Effector CD8-positive, alpha-beta T cell (primary cell): ENCODE measurements around the gene E2F1.
A peak's percentile ranks its signal among the peaks of the same experiment; 100 is the strongest.
"Not testable (repeated sequence)": the region's sequence is repeated elsewhere in the genome, so short reads cannot be mapped to it uniquely, and the experiment has no call there.

Source experiments
- DNase-seq: peaks from one replicate; lab custom pipeline; 2025; lab: John Stamatoyannopoulos, UW

The E2F1 gene

DNA sequence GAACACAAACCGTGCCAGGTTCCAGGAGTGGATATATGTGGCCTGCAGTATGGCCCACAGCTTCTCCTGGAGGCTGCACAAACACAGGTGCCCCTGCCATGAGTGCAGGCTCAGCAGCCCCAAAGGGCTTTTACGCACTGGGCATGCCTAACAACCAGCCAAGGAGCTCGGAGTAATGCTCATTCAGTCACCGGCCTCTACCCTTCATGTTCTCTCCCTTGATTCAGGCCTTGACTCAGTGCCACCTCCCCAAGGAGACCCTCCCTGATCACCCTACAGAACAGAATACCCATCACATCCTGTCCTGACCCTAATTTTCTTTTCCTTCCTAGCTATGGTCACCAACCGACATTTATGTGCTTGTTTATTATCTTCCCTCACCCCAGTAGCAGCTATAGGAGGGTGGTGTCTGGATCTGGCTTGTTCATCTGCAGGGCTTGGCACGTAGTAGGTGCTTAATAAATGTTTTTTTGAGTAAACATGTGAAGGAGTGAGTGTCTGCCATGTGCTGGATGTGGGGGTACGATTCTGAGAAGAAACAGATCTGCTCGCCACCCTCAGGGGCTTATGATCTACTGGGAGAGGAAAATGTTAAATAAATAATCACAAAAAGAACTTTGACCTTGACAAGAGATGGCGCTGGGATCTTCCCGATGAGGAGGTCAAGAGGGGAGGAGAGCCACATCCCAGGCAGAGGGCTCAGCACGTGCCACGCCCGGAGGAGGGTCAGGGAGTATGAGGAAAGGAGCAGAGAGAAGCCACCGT lies 24.7 kb upstream of the E2F1 start:
- DNase-seq = no peak

- DNase-seq = no peak
These were observed 23.8 kb upstream of the E2F1 start for GRCh38 chr20:33709905-33710541.

DNA sequence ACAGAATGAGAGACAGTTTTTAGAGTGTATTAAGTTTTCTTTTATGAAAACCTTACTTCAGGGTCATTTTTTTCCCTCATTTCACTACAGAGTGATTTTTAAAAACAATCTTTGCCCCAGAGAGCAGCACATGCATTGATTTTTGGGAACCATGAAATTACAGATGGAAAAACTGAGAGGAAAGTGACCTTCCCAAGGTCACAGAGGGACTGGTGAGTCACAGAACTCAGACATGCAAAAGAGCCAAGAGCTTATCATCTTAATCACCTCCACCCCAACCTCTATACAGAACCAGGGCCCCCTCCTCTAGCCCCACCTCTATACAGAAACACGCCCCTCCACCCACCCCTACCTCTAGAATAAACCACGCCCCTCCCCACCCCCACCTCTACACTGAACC lies 23.2 kb upstream of the E2F1 start:
- no peak for DNase-seq

DNA sequence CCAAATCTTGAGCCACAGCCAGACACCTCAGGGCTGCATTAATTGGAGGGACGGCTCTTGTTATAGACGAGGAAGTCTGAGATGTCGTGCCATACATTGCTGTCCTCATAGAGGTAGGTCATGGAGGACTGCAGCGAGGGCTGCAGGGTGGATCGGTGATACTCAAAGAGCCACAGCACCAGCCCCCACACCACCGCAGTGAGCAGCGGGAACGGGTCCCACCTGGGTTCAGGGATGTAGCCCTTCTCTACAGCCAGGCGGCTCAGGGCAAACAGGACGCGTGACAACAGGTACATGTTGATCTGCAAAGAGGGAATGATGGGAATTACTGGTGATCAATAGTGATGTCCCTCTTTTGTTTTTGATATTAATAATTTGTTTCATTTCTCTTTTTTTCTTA lies 21.5 kb upstream of the E2F1 start:
- no peak for DNase-seq

DNA sequence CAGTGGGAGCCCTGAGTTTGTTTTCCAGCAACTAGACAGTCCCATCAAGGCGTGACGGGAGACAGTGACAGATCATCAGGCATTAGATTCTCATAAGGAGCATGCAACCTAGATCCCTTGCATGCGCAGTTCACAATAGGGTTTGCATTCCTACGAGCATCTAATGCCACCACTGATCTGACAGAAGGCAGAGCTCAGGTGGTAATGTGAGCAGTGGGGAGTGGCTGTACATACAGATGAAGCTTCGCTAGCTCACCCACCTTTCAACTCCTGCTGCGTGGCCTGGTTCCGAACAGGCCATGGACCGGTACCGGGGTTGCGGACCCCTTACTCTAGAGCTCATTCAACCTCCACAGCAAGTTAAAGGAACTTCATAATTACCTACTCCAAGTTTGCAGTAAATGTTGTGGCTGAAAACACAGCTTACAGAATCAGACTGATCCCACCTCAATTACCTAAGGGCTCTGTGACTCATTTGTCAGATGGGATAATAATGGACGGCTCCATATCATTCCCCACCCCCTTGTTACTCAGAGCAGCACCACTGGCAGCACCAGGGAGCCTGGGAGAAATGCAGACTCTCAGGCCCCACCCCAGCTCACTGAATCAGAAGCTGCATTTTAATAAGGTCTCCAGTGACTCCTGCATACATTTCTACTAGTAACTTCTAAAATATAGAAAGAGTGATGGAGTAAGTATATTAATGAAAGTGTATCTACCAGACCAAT lies 18.2 kb upstream of the E2F1 start:
- no peak for DNase-seq

DNA sequence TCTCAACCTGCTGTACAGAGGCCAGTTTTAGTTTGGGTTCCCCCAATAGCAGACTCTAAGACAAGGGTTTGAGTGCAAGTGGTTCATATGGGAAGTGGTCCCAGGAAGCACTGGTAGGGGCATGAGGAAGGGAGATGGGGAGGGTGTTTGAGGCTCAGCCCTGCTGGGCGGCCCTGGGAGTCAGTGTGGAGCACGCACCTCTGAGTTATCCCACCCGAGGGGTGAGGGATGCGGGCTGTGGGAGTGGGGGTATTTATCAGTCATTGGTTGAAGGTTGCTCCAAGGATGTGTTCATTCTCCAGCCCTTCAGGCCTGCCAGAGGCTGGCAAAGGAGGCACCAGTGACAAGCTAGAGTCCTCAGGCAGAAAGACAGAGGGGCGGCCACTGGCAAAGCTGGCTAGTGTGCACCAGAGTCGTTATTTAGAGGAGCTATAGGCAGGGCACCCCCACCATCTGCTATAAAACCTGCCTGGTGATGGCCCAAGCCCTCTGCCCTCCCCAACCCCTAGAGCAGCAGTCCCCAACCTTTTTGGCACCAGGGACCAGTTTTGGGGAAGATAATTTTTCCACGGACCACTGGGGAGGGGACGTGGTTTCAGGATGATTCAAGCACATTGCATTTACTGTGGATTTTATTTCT lies 17.4 kb upstream of the E2F1 start:
- DNase-seq = no peak

DNA sequence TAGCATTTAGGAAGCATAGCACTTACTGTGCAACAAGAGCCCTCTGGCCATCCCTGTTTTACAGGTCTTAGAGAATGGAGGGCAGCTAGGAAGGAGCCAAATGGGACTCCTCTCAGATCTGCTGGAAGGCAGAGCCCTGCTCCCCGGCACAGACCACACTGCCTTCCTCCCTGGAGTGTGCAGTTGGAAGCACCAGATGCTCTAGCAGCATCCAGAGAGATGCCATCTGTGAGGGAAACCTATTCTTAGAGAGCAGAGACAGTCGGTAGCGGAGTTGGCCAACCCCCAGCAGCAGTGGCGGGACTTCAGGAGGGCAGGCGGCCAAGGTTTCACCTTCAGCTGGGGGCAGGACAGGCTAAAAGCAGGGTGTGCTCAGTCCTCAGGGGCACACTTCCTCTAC lies 16.7 kb upstream of the E2F1 start:
- no peak for DNase-seq

GRCh38 chr20:33701629-33702450 lies 15.7 kb upstream of the E2F1 start:
- no peak for DNase-seq

DNA sequence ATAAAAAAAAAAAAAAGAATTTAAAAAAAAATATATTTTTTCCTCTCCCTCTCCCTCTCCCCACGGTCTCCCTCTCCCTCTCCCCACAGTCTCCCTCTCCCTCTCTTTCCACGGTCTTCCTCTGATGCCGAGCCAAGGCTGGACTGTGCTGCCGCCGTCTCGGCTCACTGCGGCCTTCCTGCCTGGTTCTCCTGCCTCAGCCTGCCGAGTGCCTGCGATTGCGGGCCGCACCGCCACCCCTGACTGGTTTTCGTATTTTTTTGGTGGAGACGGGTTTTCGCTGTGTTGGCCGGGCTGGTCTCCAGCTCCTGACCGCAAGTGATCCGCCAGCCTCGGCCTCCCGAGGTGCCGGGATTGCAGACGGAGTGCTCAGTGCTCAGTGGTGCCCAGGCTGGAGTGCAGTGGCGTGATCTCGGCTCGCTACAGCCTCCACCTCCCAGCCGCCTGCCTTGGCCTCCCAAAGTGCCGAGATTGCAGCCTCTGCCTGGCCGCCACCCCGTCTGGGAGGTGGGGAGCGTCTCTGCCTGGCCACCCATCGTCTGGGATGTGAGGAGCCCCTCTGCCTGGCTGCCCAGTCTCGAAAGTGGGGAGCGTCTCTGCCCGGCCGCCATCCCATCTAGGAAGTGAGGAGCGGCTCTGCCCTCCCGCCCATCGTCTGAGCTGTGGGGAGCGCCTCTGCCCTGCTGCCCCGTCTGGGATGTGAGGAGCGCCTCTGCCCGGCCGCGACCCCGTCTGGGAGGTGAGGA lies 14.7 kb upstream of the E2F1 start:
- not testable (repeated sequence) for DNase-seq

DNA sequence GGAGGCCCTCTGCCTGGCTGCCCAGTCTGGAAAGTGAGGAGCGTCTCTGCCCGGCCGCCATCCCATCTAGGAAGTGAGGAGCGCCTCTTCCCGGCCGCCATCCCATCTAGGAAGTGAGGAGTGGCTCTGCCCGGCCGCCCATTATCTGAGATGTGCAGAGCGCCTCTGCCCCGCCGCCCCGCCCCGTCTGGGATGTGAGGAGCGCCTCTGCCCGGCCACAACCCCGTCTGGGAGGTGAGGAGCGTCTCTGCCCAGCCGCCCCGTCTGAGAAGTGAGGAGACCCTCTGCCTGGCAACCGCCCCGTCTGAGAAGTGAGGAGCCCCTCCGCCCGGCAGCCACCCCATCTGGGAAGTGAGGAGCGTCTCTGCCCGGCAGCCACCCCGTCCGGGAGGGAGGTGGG lies 12.8 kb upstream of the E2F1 start:
- not testable (repeated sequence) for DNase-seq

GRCh38 chr20:33697129-33697528 lies 10.9 kb upstream of the E2F1 start:
- no peak for DNase-seq

GRCh38 chr20:33696448-33696847 lies 10.3 kb upstream of the E2F1 start:
- DNase-seq = no peak

- DNase-seq = no peak
These were observed 8.4 kb upstream of the E2F1 start for GRCh38 chr20:33694639-33695012.

GRCh38 chr20:33693741-33694638 lies 7.8 kb upstream of the E2F1 start:
- no peak for DNase-seq

DNA sequence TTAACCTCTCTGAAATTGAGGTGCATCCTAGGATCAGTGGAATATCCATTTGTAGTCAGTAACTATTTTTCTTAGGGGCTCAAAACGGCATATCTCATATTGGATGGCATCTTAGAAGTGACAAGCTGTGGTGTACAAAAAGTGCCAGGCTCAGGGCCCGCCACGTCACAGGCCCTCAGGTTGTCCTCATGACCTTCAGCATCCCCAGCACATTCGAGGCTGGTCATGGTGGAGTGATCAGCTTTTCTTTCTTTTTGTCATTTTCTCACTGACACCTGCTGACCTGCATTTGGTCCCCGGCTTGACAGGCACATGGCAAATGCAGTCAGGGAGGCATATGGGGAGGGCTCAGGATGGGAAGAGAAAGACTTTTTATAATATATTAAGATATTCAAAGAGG lies 7.1 kb upstream of the E2F1 start:
- no peak for DNase-seq

DNA sequence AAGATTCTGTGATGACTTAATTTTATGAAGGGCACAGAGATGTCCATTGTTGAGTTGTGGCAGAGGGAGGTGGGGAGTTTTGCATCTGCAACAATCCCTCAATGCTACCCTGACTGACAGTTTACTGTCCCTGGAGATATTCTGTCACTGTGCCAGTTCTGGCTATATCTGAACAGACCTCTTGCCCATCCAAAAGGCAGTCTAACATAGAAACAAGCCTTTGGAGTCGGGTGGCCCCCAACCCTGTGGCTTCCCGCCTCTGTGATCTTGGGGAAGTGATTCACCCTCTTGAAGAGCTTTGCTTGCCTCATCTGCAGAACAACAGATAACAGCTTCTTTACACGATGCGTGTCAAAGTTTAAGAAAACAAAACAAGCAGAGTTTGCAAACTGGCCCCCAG lies 3.8 kb upstream of the E2F1 start:
- peak; percentile 18 for DNase-seq

DNA sequence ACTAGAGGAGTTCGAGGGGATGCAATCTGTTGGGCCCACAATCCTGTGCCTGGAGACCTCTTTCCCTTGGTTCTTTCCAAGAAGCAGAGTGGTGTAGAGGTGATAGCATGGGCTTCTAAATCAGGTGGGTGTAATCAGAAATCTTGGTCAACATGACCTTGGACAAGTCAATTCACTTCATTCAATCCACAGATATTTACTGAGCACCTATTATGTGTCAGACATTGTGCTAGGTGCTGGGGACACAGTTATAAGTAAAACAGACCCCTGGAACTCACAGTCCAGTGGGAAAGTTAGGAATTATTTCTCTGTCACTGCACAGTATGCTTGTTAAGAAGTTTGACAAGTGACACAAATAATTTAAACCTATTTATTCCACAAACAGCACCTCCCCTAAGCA lies 3.3 kb upstream of the E2F1 start:
- no peak for DNase-seq

GRCh38 chr20:33688938-33689424 lies 2.8 kb upstream of the E2F1 start:
- no peak for DNase-seq

GRCh38 chr20:33687993-33688937 lies 2.1 kb upstream of the E2F1 start:
- DNase-seq = no peak
